HepG2 (cell line): ENCODE data around the gene ADAMTS8. TPM values are rescaled to one million over a fixed set of nuclear protein-coding genes. Genes with fewer than 3 reads are reported as not detected.

Experiments
- CSRNP1 ChIP-seq: sonication (generic); formaldehyde crosslinking; IDR thresholded peaks from 2 replicates; pipeline ENCODE4 v1.8.1; 2023; ENCODE audit warnings: mild to moderate bottlenecking, missing genetic modification reagents
- FOXA3 ChIP-seq: IDR thresholded peaks from 2 replicates; pipeline ENCODE4 v1.6.1; 2016; ENCODE audit warnings: missing genetic modification reagents, missing compliant biosample characterization
- TEAD2 ChIP-seq: sonication (generic); formaldehyde crosslinking; IDR thresholded peaks from 2 replicates; pipeline ENCODE4 v1.9.0; 2021; ENCODE audit warnings: missing genetic modification reagents
- ZNF407 ChIP-seq: sonication (generic); formaldehyde crosslinking; IDR thresholded peaks from one replicate; pipeline ENCODE4 v1.5.1; 2020; ENCODE audit warnings: mild to moderate bottlenecking, missing genetic modification reagents; ENCODE audit errors: not compliant biosample characterization
- polyA plus RNA-seq, 8 experiments: library from polyadenylated mRNA; depleted of rRNA in 3 of 8; stranded (reverse) in 7 of 8; unstranded in 1 of 8; fragments of >200 nt; fragmentation: Illumina TruSeq in 4 of 8; extraction: Trizol in 4 of 8; gene quantifications; 2 replicates each; pipeline versions ENCODE4 v1.2.1 to v1.2.3, GENCODE V29; 2011 to 2016; ENCODE audit warnings: low read depth in 4 of 8, missing spikeins in 1 of 8, mixed read lengths in 1 of 8; ENCODE audit not compliant: insufficient read depth in 1 of 8
- total RNA-seq, 5 experiments: library from RNA; depleted of rRNA; stranded (reverse); fragments of >200 nt; fragmentation: Illumina TruSeq; extraction: Trizol; gene quantifications; 2 replicates each; pipeline ENCODE4 v1.2.3, GENCODE V29; 2016; ENCODE audit warnings: low read depth in 1 of 5

ADAMTS8 gene
- total and polyA plus RNA-seq, 2 of the 13 experiments (the other 11 are each of a cell fraction or from before 2014, with no cell fraction given) = not detected

- TF ChIP-seq CSRNP1 (CRISPR knock-in tag) (no peak), ZNF407 (CRISPR knock-in tag) (no peak), TEAD2 (CRISPR knock-in tag) (no peak), FOXA3 (no peak)
Observed at GRCh38 chr11:130421199-130421585, 7.2 kb downstream of the ADAMTS8 start (continued).
